B cell (primary cell): Measurements from ENCODE around the gene GOLGA1. TPM values are rescaled to one million over a fixed set of nuclear protein-coding genes. Genes with fewer than 3 reads are reported as not detected.

Experiments used
- ATAC-seq: fragments of 200-7000 bp; cut with Tn5 transposase; one replicate; pipeline ENCODE4 v1.10.0; 2021; ENCODE audit warnings: low read depth, mild to moderate bottlenecking, moderate number of reproducible peaks, moderate library complexity
- CTCF ChIA-PET: fragments of 350-600 bp; sonication (Branson Sonifier 250); formaldehyde crosslinking; loops from one replicate; lab custom pipeline; 2021; ENCODE audit warnings: antibody characterized with exemption, inconsistent platforms; lab: Charles Lee
- POLR2A ChIA-PET: fragments of 350-600 bp; sonication (Branson Sonifier 250); formaldehyde crosslinking; loops from one replicate; lab custom pipeline; 2021; ENCODE audit warnings: antibody characterized with exemption; lab: Charles Lee
- DNase-seq: peaks from one replicate; pipeline ENCODE4 v3.0.0; 2013
- H2AFZ ChIP-seq: 2 replicates; pipeline ENCODE4 v1.6.1; 2012; ENCODE audit warnings: mild to moderate bottlenecking, low read depth, low read length; ENCODE audit not compliant: insufficient read depth, poor library complexity, severe bottlenecking
- H3K27ac ChIP-seq, 2 donors: 1 replicate in 1 of 2; 2 replicates in 1 of 2; pipeline ENCODE4 v1.5.1; 2012 to 2013; ENCODE audit warnings: low read length in 2 of 2, mild to moderate bottlenecking in 2 of 2, moderate library complexity in 1 of 2
- H3K27me3 ChIP-seq, 4 experiments: fragments of 200-600 bp in 1 of 4; sonication (generic) in 1 of 4; replicated peaks in 1 of 4; 1 replicate in 2 of 4; 2 replicates in 2 of 4; pipeline versions ENCODE4 v1.6.1 to v1.7.0; 2013 to 2016; ENCODE audit warnings: low read length in 3 of 4, mild to moderate bottlenecking in 2 of 4, mixed read lengths in 1 of 4, moderate library complexity in 1 of 4; ENCODE audit not compliant: insufficient read depth in 4 of 4, control insufficient read depth in 3 of 4; ENCODE audit errors: control extremely low read depth in 1 of 4
- H3K36me3 ChIP-seq, 2 experiments: replicated peaks in 1 of 2; 1 replicate in 1 of 2; 2 replicates in 1 of 2; pipeline versions ENCODE4 v1.6.1 to v1.7.1; 2013; ENCODE audit warnings: low read length in 1 of 2; ENCODE audit not compliant: insufficient read depth in 2 of 2, control insufficient read depth in 1 of 2; ENCODE audit errors: control extremely low read depth in 1 of 2, extremely low read depth in 1 of 2
- H3K4me1 ChIP-seq, 2 donors: fragments of 200-600 bp in 1 of 2; sonication (generic) in 1 of 2; 1 replicate in 1 of 2; 2 replicates in 1 of 2; pipeline versions ENCODE4 v1.5.1 to v1.6.1; 2013 to 2017; ENCODE audit warnings: low read length in 2 of 2; ENCODE audit not compliant: control insufficient read depth in 2 of 2, insufficient read depth in 2 of 2
- H3K4me2 ChIP-seq: replicated peaks from 2 replicates; pipeline ENCODE3; 2012; ENCODE audit warnings: mild to moderate bottlenecking, low read depth, low read length; ENCODE audit not compliant: poor library complexity, severe bottlenecking
- H3K4me3 ChIP-seq, 5 experiments: fragments of 200-600 bp in 1 of 5; sonication (generic) in 1 of 5; 1 replicate in 3 of 5; 2 replicates in 2 of 5; pipeline versions ENCODE4 v1.5.1 to v1.7.0; 2011 to 2016; ENCODE audit warnings: low read length in 4 of 5, mild to moderate bottlenecking in 4 of 5, low read depth in 2 of 5, control low read depth in 1 of 5, moderate library complexity in 1 of 5; ENCODE audit not compliant: insufficient read depth in 1 of 5; ENCODE audit errors: control extremely low read depth in 1 of 5, extremely low read depth in 1 of 5
- H3K79me2 ChIP-seq: fragments of 200-600 bp; sonication (generic); one replicate; pipeline ENCODE4 v1.6.0; 2016; ENCODE audit warnings: low read length; ENCODE audit not compliant: control insufficient read depth, insufficient read depth
- H3K9ac ChIP-seq: fragments of 200-600 bp; sonication (generic); 2 replicates; pipeline ENCODE4 v1.6.1; 2017; ENCODE audit warnings: mild to moderate bottlenecking, low read length, moderate library complexity
- H3K9me3 ChIP-seq, 3 donors: one replicate each; pipeline versions ENCODE4 v1.6.1 to v1.7.1; 2013; ENCODE audit warnings: low read length in 2 of 3; ENCODE audit not compliant: control insufficient read depth in 2 of 3, insufficient read depth in 1 of 3; ENCODE audit errors: control extremely low read depth in 1 of 3
- H4K20me1 ChIP-seq: 2 replicates; pipeline ENCODE4 v1.6.0; 2012; ENCODE audit warnings: mild to moderate bottlenecking, low read length; ENCODE audit not compliant: insufficient read depth, control insufficient read depth, poor library complexity, severe bottlenecking
- H3K27ac Mint-ChIP-seq: one replicate; pipeline ENCODE4 v1.8.0; 2021; ENCODE audit warnings: mixed read lengths
- H3K27me3 Mint-ChIP-seq: one replicate; pipeline ENCODE4 v1.8.0; 2021; ENCODE audit warnings: mixed read lengths
- H3K4me1 Mint-ChIP-seq: one replicate; pipeline ENCODE4 v1.8.0; 2021; ENCODE audit warnings: mixed read lengths
- H3K4me3 Mint-ChIP-seq: one replicate; pipeline ENCODE4 v1.8.0; 2021; ENCODE audit warnings: mixed read lengths
- H3K9me3 Mint-ChIP-seq: one replicate; pipeline ENCODE4 v1.8.0; 2022; ENCODE audit warnings: mixed read lengths; ENCODE audit not compliant: insufficient read depth
- CTCF ChIP-seq: fragments of 200-600 bp; IDR thresholded peaks from one replicate; pipeline ENCODE4 v1.8.0; 2022; ENCODE audit warnings: antibody characterized with exemption, mild to moderate bottlenecking
- EZH2 ChIP-seq: IDR thresholded peaks from 2 replicates; pipeline ENCODE4 v1.6.1; 2012; ENCODE audit warnings: borderline replicate concordance, low read depth, mild to moderate bottlenecking, moderate library complexity, low read length; ENCODE audit not compliant: insufficient read depth, poor library complexity, severe bottlenecking
- WGBS: methylation state at CpG from one replicate; pipeline ENCODE4 v1.1.5; 2013; ENCODE audit warnings: missing lambda C conversion rate; ENCODE audit not compliant: insufficient coverage; 5-methylcytosine and 5-hydroxymethylcytosine counted together
- intact Hi-C: fragments of 100-400 bp; cut with micrococcal nuclease; formaldehyde crosslinking; loops from one replicate; pipeline ENCODE4 v1.10.0; 2022
- polyA plus RNA-seq: library from polyadenylated mRNA; depleted of rRNA; stranded (reverse); fragments of >200 nt; gene quantifications from 2 replicates; pipeline ENCODE4 v1.2.3, GENCODE V29; 2012
- total RNA-seq, 2 donors: library from RNA; stranded (reverse); fragments of 120-200 nt in 1 of 2; gene quantifications; 1 replicate in 1 of 2; 2 replicates in 1 of 2; pipeline versions ENCODE4 v1.2.3 to v1.2.4, GENCODE V29; 2013 to 2022

GOLGA1 gene
- total and polyA plus RNA-seq, 2 donors (not counting 1 experiment from before 2014, with no cell fraction given): 13.4 to 26.2 TPM

GRCh38 chr9:124975131-124975530 lies 34.2 kb upstream of the GOLGA1 start:
- POLR2A ChIA-PET: no interaction called here
- DNase-seq: no peak

GRCh38 chr9:124973807-124974206 lies 32.9 kb upstream of the GOLGA1 start:
- H4K20me1 ChIP-seq: no peaks in the 10 kb centered on the region
- no peak for TF ChIP-seq CTCF
- CTCF ChIA-PET: no interaction called here
- no peak overlapping the region for H3K4me3 ChIP-seq
- H3K4me3 Mint-ChIP-seq: no peak overlapping the region
- H3K4me1 ChIP-seq: no peaks in the 10 kb centered on the region
- H3K79me2 ChIP-seq: no peaks in the 10 kb centered on the region
- H3K4me1 Mint-ChIP-seq: no peaks in the 10 kb centered on the region
- intact Hi-C loops: no loop called here
- H3K27me3 Mint-ChIP-seq: no peaks in the 10 kb centered on the region
- peaks cover 2 to 19% of the 10 kb centered on the region in 2 experiments for H3K36me3 ChIP-seq
- no peaks in the 10 kb centered on the region for H3K9me3 ChIP-seq
- no peaks in the 10 kb centered on the region for H3K27me3 ChIP-seq
- DNase-seq (no peak), ATAC-seq (no peak)
- H3K27ac ChIP-seq: no peak overlapping the region
- H3K9ac ChIP-seq: no peak overlapping the region
- WGBS: 94% methylated on average over 3 of the region's 6 CpGs
- no peaks in the 10 kb centered on the region for H3K9me3 Mint-ChIP-seq
- no peak overlapping the region for H3K4me2 ChIP-seq
- POLR2A ChIA-PET: no interaction called here
- H3K27ac Mint-ChIP-seq: no peak overlapping the region
- no peak overlapping the region for H2AFZ ChIP-seq

More at GRCh38 chr9:124975131-124975530, 34.2 kb upstream of the GOLGA1 start:
- no peak overlapping the region for H3K9ac ChIP-seq
- no peaks in the 10 kb centered on the region for H3K9me3 ChIP-seq
- H3K4me3 ChIP-seq: no peak overlapping the region
- CTCF ChIA-PET: no interaction called here
- H3K27me3 ChIP-seq: no peaks in the 10 kb centered on the region
- 40% methylated on average over 1 of the region's 2 CpGs for WGBS
- TF ChIP-seq EZH2 (no peak), CTCF (no peak)
- no peaks in the 10 kb centered on the region for H3K4me1 ChIP-seq
- H4K20me1 ChIP-seq: no peaks in the 10 kb centered on the region
- H3K36me3 ChIP-seq: peaks cover 2 to 16% of the 10 kb centered on the region in 2 experiments
- H3K79me2 ChIP-seq: no peaks in the 10 kb centered on the region
- intact Hi-C loops: no loop called here
- ATAC-seq: no peak
- no peak overlapping the region for H3K4me2 ChIP-seq
- Mint-ChIP-seq H3K9me3 (no peaks in the 10 kb centered on the region), H3K4me1 (no peaks in the 10 kb centered on the region), H3K4me3 (no peak overlapping the region), H3K27ac (no peak overlapping the region), H3K27me3 (no peaks in the 10 kb centered on the region)
- H3K27ac ChIP-seq: no peak overlapping the region
- H2AFZ ChIP-seq: no peak overlapping the region
